Measurements from ENCODE around the gene ABCA5. TPM values are rescaled to one million over a fixed set of nuclear protein-coding genes. Genes with fewer than 3 reads are reported as not detected.
A peak's percentile ranks its signal among the peaks of the same experiment; 100 is the strongest.

ABCA5 gene
- total RNA-seq, 1 donor = 13.8 TPM

DNA sequence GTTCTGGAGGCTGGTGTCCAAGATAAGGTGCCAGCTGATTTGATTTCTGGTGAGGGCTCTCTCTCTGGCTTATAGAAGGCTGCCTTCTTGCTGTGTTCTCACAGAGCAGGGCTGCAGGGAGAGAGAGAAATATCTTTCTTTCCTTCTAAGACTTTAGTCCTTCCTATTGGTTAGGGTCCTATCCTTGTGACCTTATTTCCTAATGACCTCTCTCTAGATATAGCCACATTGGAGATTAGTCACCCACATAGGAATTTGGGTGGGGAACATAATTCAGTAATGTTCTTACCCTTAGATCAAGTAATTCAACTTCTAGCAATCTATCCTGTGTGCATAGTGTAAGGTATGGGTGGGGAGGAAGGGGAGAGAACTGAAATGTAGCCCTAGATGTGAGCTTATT is 18.0 kb upstream of the ABCA5 start:
- H3K4me3 ChIP-seq (ENCODE audit: low read depth, low read length) = no peak overlapping the region
- no peak for TF ChIP-seq CTCF (IDR thresholded peaks at IDR 0.05; ENCODE audit: insufficient read depth, low read depth, low read length)
- no peak for DNase-seq (ENCODE audit: low read depth)

DNA sequence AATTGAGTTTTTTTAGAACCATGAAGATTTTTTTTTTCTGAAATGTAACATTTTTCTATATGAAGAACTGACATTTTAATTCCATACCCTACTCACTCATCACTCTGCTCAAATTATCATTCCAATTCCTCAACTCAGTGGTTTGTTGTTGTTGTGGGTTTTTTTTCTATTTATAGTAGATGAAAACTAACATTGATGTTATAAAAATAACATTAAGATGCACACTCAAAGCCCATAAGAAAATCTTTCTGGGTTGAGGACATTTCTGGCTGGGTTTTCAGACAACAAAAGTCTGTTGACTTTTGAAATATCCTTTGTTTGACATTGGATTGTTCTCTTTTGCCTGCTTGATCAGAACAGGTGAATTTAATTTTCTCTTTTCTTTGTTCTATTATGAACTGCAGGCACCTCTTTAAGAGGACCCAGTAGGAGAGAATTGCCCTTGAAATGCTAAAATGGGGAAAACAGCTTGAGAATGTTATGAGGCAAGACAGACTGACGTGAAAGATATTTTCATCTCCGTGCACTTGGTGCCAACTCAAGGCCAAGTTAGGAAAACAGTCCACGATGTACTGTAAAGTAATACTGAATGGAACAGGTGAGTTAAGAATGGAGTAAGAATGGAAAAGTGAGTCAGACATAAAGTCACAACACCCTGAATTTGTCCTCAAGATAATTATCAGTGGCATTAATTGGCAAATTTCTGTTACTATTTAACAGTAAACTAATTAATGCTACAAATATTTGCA is 16.1 kb upstream of the ABCA5 start:
- no peak for TF ChIP-seq CTCF (IDR thresholded peaks at IDR 0.05; ENCODE audit: insufficient read depth, low read depth, low read length)
- H3K4me3 ChIP-seq (ENCODE audit: low read depth, low read length) = no peak overlapping the region
- DNase-seq (ENCODE audit: low read depth) = no peak

DNA sequence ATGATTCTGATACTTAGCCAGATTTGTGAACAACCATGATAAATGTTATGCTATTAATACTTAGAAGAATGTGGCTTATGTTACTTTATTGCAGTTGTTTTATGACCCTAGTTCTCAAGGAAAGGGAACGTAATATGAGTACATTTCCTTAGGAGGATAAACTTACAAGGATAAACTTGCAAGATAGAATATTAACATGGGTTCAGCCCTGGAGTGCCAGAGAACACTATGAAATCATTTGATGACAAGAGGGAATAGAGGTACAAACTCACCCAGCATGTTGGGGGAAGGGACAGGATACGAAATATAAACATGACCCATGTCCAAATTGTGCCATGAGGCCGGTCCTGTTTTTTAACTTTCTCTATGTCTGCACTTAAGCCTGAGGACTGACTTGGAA is 13.0 kb upstream of the ABCA5 start:
- no peak for TF ChIP-seq CTCF (IDR thresholded peaks at IDR 0.05; ENCODE audit: insufficient read depth, low read depth, low read length)
- DNase-seq (ENCODE audit: low read depth) = peak; percentile 33
- H3K4me3 ChIP-seq (ENCODE audit: low read depth, low read length) = no peak overlapping the region

DNA sequence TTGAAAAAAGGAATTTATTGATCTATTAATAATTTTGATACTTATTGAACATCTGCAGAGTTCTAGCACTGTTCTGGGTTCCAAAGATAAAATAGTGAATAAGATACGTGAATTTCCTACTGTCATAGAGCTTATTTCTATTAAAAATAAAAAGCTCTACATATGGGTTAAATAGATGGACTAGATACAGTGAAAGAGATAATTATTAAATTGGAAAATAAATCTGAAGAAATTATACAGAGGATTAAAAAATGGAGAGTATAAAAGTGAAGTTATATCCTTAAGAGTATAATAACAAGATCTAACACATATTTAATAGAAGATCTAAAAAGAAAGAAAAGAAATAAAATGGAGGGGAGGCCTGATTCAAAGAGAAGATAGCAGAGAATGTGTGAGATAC is 10.1 kb upstream of the ABCA5 start:
- H3K4me3 ChIP-seq (ENCODE audit: low read depth, low read length) = no peak overlapping the region
- TF ChIP-seq CTCF (IDR thresholded peaks at IDR 0.05; ENCODE audit: insufficient read depth, low read depth, low read length) = no peak
- DNase-seq (ENCODE audit: low read depth) = no peak

- no peak overlapping the region for H3K4me3 ChIP-seq (ENCODE audit: low read depth, low read length)
- no peak for DNase-seq (ENCODE audit: low read depth)
- TF ChIP-seq CTCF (IDR thresholded peaks at IDR 0.05; ENCODE audit: insufficient read depth, low read depth, low read length) = no peak
These were observed 9.6 kb upstream of the ABCA5 start for GRCh38 chr17:69336580-69336979.

DNA sequence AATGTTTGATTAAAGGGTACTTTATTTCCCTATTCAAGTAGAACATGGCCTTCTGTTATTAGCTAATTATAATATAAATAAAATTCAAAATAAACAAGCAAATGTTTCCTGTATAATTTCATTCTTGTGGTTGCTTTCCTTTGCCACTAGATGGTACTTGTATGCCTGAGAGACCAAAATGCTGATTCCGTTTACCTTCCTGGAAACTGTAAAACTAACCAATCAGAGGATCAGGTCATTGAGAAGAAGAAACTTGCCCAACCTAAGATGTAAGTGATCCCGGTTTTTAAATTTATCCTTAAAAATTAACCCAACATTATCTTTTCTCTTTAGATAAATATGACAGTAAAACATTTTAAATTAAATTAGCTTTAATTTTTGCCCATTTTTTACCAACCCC is 8.1 kb upstream of the ABCA5 start:
- H3K4me3 ChIP-seq (ENCODE audit: low read depth, low read length) = no peak overlapping the region
- TF ChIP-seq CTCF (IDR thresholded peaks at IDR 0.05; ENCODE audit: insufficient read depth, low read depth, low read length) = peak; percentile 51
- DNase-seq (ENCODE audit: low read depth) = peak; percentile 51

GRCh38 chr17:69333561-69333960 is 6.6 kb upstream of the ABCA5 start:
- DNase-seq (ENCODE audit: low read depth) = no peak
- no peak overlapping the region for H3K4me3 ChIP-seq (ENCODE audit: low read depth, low read length)
- no peak for TF ChIP-seq CTCF (IDR thresholded peaks at IDR 0.05; ENCODE audit: insufficient read depth, low read depth, low read length)
